B cell (primary cell): ENCODE data around the gene JUP.

Source experiments
- CTCF ChIP-seq: fragments of 200-600 bp; IDR thresholded peaks from one replicate; pipeline ENCODE4 v1.8.0; 2022; ENCODE audit warnings: antibody characterized with exemption, mild to moderate bottlenecking
- EZH2 ChIP-seq: IDR thresholded peaks from 2 replicates; pipeline ENCODE4 v1.6.1; 2012; ENCODE audit warnings: borderline replicate concordance, low read depth, mild to moderate bottlenecking, moderate library complexity, low read length; ENCODE audit not compliant: insufficient read depth, poor library complexity, severe bottlenecking

- TF ChIP-seq EZH2 (no peak), CTCF (no peak)
Measured at GRCh38 chr17:41760878-41761277, 25.6 kb downstream of the JUP start.
